ENCODE data around the gene HDGFL3. TPM values are rescaled to one million over a fixed set of nuclear protein-coding genes. Genes with fewer than 3 reads are reported as not detected.
"Not testable (repeated sequence)": the region's sequence is repeated elsewhere in the genome, so short reads cannot be mapped to it uniquely, and the experiment has no call there.

HDGFL3 gene
- total and polyA plus RNA-seq, 2 experiments from 2014 or later = 68.6 to 135 TPM

DNA sequence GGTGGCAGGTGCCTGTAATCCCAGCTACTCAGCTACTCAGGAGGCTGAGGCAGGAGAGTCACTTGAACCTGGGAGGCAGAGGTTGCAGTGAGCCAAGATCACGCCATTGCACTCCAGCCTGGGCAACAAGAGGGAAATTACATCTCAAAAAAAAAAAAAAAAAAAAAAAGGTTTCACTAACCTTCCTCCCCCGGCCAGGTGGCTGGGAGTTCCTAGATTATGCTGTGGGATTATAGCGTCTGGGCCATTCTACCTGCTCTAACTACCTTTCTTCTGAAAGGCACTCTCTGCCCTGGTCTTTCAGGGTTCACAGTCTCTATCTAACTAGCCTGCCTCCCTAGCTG lies 115.7 kb downstream of the HDGFL3 start:
- H3K36me3 Mint-ChIP-seq (ENCODE audit: low read depth); H3K27ac ChIP-seq (ENCODE audit: low read depth); H3K4me3 ChIP-seq; DNase-seq (ENCODE audit: low spot score); ATAC-seq; H3K4me1 Mint-ChIP-seq; H3F3A ChIP-seq (replicated peaks; ENCODE audit: low read depth); H3K4me1 ChIP-seq (ENCODE audit: insufficient read depth); H4K20me1 ChIP-seq (replicated peaks; ENCODE audit: insufficient read depth); H3K27me3 ChIP-seq (ENCODE audit: insufficient read depth); H3K4me3 Mint-ChIP-seq; H3K9me3 Mint-ChIP-seq; H3K4me2 ChIP-seq; H3K36me3 ChIP-seq (ENCODE audit: insufficient read depth); H2AFZ ChIP-seq; H3K27ac Mint-ChIP-seq; H3K9me2 ChIP-seq (ENCODE audit: insufficient read depth); H3K79me2 ChIP-seq (replicated peaks; ENCODE audit: insufficient read depth); H3K27me3 Mint-ChIP-seq (ENCODE audit: insufficient read depth, low read depth, poor library complexity): not testable (repeated sequence)

DNA sequence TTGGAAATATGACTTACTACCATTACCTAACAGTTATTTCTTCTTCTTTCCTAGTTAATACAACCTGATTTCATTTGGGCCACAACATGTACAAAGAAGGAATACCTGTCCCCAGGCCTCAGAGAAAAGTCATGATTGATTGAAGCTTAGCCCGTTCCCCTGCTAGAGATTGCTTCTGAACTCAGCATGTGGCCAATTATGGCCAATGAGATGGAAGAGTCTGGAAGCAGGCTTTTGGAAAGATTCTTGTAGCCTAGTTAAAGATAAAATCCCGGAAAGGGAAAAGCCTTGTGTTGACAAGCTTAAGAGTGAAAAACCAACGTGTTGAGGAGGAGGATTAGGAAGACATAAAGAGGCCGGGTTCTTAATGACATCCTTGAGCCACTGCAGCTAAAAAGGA lies 117.2 kb downstream of the HDGFL3 start:
- H3K36me3 Mint-ChIP-seq (ENCODE audit: low read depth) = no peaks in the 10 kb centered on the region
- no peaks in the 10 kb centered on the region for H3K36me3 ChIP-seq (ENCODE audit: insufficient read depth)
- H3K9me3 Mint-ChIP-seq = no peaks in the 10 kb centered on the region
- H4K20me1 ChIP-seq (replicated peaks; ENCODE audit: insufficient read depth) = no peaks in the 10 kb centered on the region
- no peaks in the 10 kb centered on the region for H3F3A ChIP-seq (replicated peaks; ENCODE audit: low read depth)
- no peaks in the 10 kb centered on the region for H3K79me2 ChIP-seq (replicated peaks; ENCODE audit: insufficient read depth)
- H3K4me1 Mint-ChIP-seq = no peaks in the 10 kb centered on the region
- no peak overlapping the region for H3K4me2 ChIP-seq
- H3K9me2 ChIP-seq (ENCODE audit: insufficient read depth) = peaks cover 7% of the 10 kb centered on the region; the same call in 1 of the 2 replicates
- DNase-seq (ENCODE audit: low spot score) = no peak
- H3K27ac ChIP-seq (ENCODE audit: low read depth) = no peak overlapping the region
- H3K27me3 Mint-ChIP-seq (ENCODE audit: insufficient read depth, low read depth, poor library complexity) = peaks cover 2% of the 10 kb centered on the region
- no peak for TF ChIP-seq POLR2AphosphoS5 (IDR thresholded peaks at IDR 0.05; ENCODE audit: low read depth)
- no peak for TF ChIP-seq EZH2 (IDR thresholded peaks at IDR 0.05; ENCODE audit: low read depth, unreplicated experiment)
- no peak overlapping the region for H3K27ac Mint-ChIP-seq
- H3K4me1 ChIP-seq (ENCODE audit: insufficient read depth) = no peaks in the 10 kb centered on the region
- no peak overlapping the region for H3K4me3 ChIP-seq
- no peak overlapping the region for H3K4me3 Mint-ChIP-seq
- H2AFZ ChIP-seq = peak overlapping the region; percentile 49; the same call in 1 of the 2 replicates
- no peaks in the 10 kb centered on the region for H3K27me3 ChIP-seq (ENCODE audit: insufficient read depth)
- ATAC-seq = no peak

DNA sequence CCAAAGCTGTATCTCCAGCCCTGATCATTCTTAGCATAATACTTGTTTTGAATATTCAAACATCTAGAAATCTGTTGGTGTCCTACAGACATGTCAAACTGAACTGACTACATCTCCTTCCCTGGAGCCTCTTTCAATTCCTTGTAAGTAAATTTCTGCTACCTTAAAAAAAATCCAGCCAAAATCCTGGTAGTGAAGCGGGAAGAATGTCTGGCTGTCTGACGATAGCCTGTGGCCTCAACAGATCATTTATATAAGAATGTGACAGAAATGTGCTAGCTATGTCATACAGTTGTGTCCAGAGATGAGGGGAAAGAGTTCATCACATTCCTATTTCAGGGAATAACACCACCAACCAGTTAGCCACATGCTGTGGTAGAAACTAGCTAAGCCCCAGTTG lies 118.7 kb downstream of the HDGFL3 start:
- no peaks in the 10 kb centered on the region for H3K9me3 Mint-ChIP-seq
- H3K4me3 Mint-ChIP-seq = no peak overlapping the region
- H3K36me3 ChIP-seq (ENCODE audit: insufficient read depth) = no peaks in the 10 kb centered on the region
- H3K36me3 Mint-ChIP-seq (ENCODE audit: low read depth) = no peaks in the 10 kb centered on the region
- ATAC-seq (no peak), DNase-seq (ENCODE audit: low spot score) (no peak)
- no peaks in the 10 kb centered on the region for H3K4me1 ChIP-seq (ENCODE audit: insufficient read depth)
- H3K4me1 Mint-ChIP-seq = no peaks in the 10 kb centered on the region
- H3K4me3 ChIP-seq = no peak overlapping the region
- H3K9me2 ChIP-seq (ENCODE audit: insufficient read depth) = peaks cover 7% of the 10 kb centered on the region; the same call in 1 of the 2 replicates
- H3K4me2 ChIP-seq = no peak overlapping the region
- no peaks in the 10 kb centered on the region for H3F3A ChIP-seq (replicated peaks; ENCODE audit: low read depth)
- H3K27me3 Mint-ChIP-seq (ENCODE audit: insufficient read depth, low read depth, poor library complexity) = peaks cover under 1% of the 10 kb centered on the region
- no peaks in the 10 kb centered on the region for H4K20me1 ChIP-seq (replicated peaks; ENCODE audit: insufficient read depth)
- TF ChIP-seq, protein P1, sequence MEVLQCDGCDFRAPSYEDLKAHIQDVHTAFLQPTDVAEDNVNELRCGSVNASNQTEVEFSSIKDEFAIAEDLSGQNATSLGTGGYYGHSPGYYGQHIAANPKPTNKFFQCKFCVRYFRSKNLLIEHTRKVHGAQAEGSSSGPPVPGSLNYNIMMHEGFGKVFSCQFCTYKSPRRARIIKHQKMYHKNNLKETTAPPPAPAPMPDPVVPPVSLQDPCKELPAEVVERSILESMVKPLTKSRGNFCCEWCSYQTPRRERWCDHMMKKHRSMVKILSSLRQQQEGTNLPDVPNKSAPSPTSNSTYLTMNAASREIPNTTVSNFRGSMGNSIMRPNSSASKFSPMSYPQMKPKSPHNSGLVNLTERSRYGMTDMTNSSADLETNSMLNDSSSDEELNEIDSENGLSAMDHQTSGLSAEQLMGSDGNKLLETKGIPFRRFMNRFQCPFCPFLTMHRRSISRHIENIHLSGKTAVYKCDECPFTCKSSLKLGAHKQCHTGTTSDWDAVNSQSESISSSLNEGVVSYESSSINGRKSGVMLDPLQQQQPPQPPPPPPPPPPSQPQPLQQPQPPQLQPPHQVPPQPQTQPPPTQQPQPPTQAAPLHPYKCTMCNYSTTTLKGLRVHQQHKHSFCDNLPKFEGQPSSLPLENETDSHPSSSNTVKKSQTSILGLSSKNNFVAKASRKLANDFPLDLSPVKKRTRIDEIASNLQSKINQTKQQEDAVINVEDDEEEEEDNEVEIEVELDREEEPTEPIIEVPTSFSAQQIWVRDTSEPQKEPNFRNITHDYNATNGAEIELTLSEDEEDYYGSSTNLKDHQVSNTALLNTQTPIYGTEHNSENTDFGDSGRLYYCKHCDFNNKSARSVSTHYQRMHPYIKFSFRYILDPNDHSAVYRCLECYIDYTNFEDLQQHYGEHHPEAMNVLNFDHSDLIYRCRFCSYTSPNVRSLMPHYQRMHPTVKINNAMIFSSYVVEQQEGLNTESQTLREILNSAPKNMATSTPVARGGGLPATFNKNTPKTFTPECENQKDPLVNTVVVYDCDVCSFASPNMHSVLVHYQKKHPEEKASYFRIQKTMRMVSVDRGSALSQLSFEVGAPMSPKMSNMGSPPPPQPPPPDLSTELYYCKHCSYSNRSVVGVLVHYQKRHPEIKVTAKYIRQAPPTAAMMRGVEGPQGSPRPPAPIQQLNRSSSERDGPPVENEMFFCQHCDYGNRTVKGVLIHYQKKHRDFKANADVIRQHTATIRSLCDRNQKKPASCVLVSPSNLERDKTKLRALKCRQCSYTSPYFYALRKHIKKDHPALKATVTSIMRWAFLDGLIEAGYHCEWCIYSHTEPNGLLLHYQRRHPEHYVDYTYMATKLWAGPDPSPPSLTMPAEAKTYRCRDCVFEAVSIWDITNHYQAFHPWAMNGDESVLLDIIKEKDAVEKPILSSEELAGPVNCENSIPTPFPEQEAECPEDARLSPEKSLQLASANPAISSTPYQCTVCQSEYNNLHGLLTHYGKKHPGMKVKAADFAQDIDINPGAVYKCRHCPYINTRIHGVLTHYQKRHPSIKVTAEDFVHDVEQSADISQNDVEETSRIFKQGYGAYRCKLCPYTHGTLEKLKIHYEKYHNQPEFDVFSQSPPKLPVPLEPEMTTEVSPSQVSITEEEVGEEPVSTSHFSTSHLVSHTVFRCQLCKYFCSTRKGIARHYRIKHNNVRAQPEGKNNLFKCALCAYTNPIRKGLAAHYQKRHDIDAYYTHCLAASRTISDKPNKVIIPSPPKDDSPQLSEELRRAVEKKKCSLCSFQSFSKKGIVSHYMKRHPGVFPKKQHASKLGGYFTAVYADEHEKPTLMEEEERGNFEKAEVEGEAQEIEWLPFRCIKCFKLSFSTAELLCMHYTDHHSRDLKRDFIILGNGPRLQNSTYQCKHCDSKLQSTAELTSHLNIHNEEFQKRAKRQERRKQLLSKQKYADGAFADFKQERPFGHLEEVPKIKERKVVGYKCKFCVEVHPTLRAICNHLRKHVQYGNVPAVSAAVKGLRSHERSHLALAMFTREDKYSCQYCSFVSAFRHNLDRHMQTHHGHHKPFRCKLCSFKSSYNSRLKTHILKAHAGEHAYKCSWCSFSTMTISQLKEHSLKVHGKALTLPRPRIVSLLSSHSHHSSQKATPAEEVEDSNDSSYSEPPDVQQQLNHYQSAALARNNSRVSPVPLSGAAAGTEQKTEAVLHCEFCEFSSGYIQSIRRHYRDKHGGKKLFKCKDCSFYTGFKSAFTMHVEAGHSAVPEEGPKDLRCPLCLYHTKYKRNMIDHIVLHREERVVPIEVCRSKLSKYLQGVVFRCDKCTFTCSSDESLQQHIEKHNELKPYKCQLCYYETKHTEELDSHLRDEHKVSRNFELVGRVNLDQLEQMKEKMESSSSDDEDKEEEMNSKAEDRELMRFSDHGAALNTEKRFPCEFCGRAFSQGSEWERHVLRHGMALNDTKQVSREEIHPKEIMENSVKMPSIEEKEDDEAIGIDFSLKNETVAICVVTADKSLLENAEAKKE (CRISPR knock-in tag; IDR thresholded peaks at IDR 0.05) = no peak
- TF ChIP-seq JUNB (IDR thresholded peaks at IDR 0.05; ENCODE audit: unreplicated experiment) (no peak), ZNF331 (CRISPR knock-in tag; IDR thresholded peaks at IDR 0.05; ENCODE audit: low read depth) (no peak), STAT1 (IDR thresholded peaks at IDR 0.05; ENCODE audit: unreplicated experiment) (no peak), NANOG (IDR thresholded peaks at IDR 0.05; ENCODE audit: borderline replicate concordance) (no peak), EZH2 (IDR thresholded peaks at IDR 0.05; ENCODE audit: low read depth, unreplicated experiment) (no peak), CREB1 (CRISPR knock-in tag; IDR thresholded peaks at IDR 0.05; ENCODE audit: low read depth) (no peak)
- TF ChIP-seq, protein P2, sequence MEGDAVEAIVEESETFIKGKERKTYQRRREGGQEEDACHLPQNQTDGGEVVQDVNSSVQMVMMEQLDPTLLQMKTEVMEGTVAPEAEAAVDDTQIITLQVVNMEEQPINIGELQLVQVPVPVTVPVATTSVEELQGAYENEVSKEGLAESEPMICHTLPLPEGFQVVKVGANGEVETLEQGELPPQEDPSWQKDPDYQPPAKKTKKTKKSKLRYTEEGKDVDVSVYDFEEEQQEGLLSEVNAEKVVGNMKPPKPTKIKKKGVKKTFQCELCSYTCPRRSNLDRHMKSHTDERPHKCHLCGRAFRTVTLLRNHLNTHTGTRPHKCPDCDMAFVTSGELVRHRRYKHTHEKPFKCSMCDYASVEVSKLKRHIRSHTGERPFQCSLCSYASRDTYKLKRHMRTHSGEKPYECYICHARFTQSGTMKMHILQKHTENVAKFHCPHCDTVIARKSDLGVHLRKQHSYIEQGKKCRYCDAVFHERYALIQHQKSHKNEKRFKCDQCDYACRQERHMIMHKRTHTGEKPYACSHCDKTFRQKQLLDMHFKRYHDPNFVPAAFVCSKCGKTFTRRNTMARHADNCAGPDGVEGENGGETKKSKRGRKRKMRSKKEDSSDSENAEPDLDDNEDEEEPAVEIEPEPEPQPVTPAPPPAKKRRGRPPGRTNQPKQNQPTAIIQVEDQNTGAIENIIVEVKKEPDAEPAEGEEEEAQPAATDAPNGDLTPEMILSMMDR (conservative IDR thresholded peaks at IDR 0.05; ENCODE audit: low read depth in 2 of 2) = no peak
- H2AFZ ChIP-seq = no peak overlapping the region
- H3K27ac Mint-ChIP-seq = no peak overlapping the region
- H3K79me2 ChIP-seq (replicated peaks; ENCODE audit: insufficient read depth) = no peaks in the 10 kb centered on the region
- H3K27me3 ChIP-seq (ENCODE audit: insufficient read depth) = no peaks in the 10 kb centered on the region
- no peak overlapping the region for H3K27ac ChIP-seq (ENCODE audit: low read depth)
